K562 (cell line): ENCODE data around the gene KRTAP10-6. TPM values are rescaled to one million over a fixed set of nuclear protein-coding genes. Genes with fewer than 3 reads are reported as not detected.

Source experiments
- ATAC-seq: fragments of 200-7000 bp; cut with Tn5 transposase; 3 replicates; pipeline ENCODE4 v1.9.1; 2020; ENCODE audit warnings: moderate library complexity
- BruUV-seq: library from RNA; stranded (reverse); fragments of 400-500 nt; replicated peaks from 2 replicates; lab custom pipeline; 2021; lab: Mats Ljungman, UMichigan
- CTCF ChIA-PET: fragments of 300-600 bp; formaldehyde crosslinking; extraction: SDS; loops from one replicate; lab custom pipeline; 2021; ENCODE audit warnings: low intra/inter-chr PET ratio; lab: Yijun Ruan, JAX
- POLR2A ChIA-PET: fragments of 300-600, 350-650 bp; sonication (Branson Sonifier 250); formaldehyde crosslinking; extraction: SDS; loops from one replicate; lab custom pipeline; 2021; ENCODE audit warnings: antibody characterized with exemption, inconsistent platforms; lab: Yijun Ruan, JAX
- DNase-seq, 4 experiments: peaks; one replicate each; pipeline versions ENCODE4 v3.0.0 to v3.0.0-alpha.2; 2011 to 2018; ENCODE audit warnings: low spot score in 3 of 4, mixed read lengths in 3 of 4; ENCODE audit errors: extremely low read depth in 1 of 4
- FAIRE-seq: peaks from 2 replicates; lab custom pipeline; 2011; peaks lifted over from hg19 to GRCh38; lab: Jason Lieb, UNC
- H2AFZ ChIP-seq: 2 replicates; pipeline ENCODE4 v1.6.0; 2011; ENCODE audit warnings: low read depth, low read length, control low read depth, inconsistent platforms
- H3K27ac ChIP-seq: fragments of 200-600 bp; 3 replicates; pipeline ENCODE4 v1.8.0; 2011; ENCODE audit warnings: low read depth, mild to moderate bottlenecking, control low read depth, inconsistent platforms, low read length, moderate library complexity, mixed read lengths; ENCODE audit errors: extremely low read depth
- H3K27me3 ChIP-seq, 2 experiments: fragments of 300-600 bp in 1 of 2; 2 replicates in 1 of 2; 3 replicates in 1 of 2; pipeline versions ENCODE4 v1.6.0 to v1.8.0; 2011; ENCODE audit warnings: inconsistent platforms in 2 of 2, low read length in 2 of 2, mild to moderate bottlenecking in 1 of 2, mixed read lengths in 1 of 2, moderate library complexity in 1 of 2; ENCODE audit not compliant: control insufficient read depth in 2 of 2, insufficient read depth in 2 of 2
- H3K36me3 ChIP-seq: fragments of 300-600 bp; 3 replicates; pipeline ENCODE4 v1.8.0; 2011; ENCODE audit warnings: mild to moderate bottlenecking, low read length, inconsistent platforms; ENCODE audit not compliant: control insufficient read depth, insufficient read depth
- H3K4me1 ChIP-seq, 2 experiments: fragments of 200-600 bp in 1 of 2; replicated peaks in 1 of 2; 2 replicates in 1 of 2; 3 replicates in 1 of 2; pipeline versions ENCODE4 v1.5.1 to v1.8.0; 2011; ENCODE audit warnings: inconsistent platforms in 2 of 2, low read length in 2 of 2, mild to moderate bottlenecking in 1 of 2, mixed read lengths in 1 of 2, moderate library complexity in 1 of 2; ENCODE audit not compliant: control insufficient read depth in 2 of 2, insufficient read depth in 2 of 2
- H3K4me2 ChIP-seq: 2 replicates; pipeline ENCODE4 v1.6.1; 2011; ENCODE audit warnings: low read length, control low read depth, inconsistent platforms, mixed read lengths; ENCODE audit not compliant: insufficient read depth
- H3K4me3 ChIP-seq: fragments of 200-600 bp; sonication (generic), shearing (Covaris generic); 2 replicates; pipeline ENCODE4 v1.5.1; 2016; ENCODE audit warnings: control low read depth, inconsistent platforms
- H3K79me2 ChIP-seq: fragments of 200-600 bp; 3 replicates; pipeline ENCODE4 v1.8.0; 2011; ENCODE audit warnings: low read length, inconsistent platforms; ENCODE audit not compliant: control insufficient read depth, insufficient read depth
- H3K9ac ChIP-seq, 2 experiments: 2 replicates each; pipeline versions ENCODE4 v1.6.0 to v1.6.1; 2011; ENCODE audit warnings: low read depth in 2 of 2, low read length in 2 of 2, control low read depth in 1 of 2, inconsistent platforms in 1 of 2, mild to moderate bottlenecking in 1 of 2, mixed read lengths in 1 of 2; ENCODE audit not compliant: insufficient read depth in 1 of 2
- H3K9me1 ChIP-seq: one replicate; pipeline ENCODE4 v1.6.0; 2011; ENCODE audit warnings: inconsistent platforms, mild to moderate bottlenecking, low read length, moderate library complexity; ENCODE audit not compliant: control insufficient read depth, insufficient read depth
- H3K9me3 ChIP-seq: replicated peaks from 2 replicates; pipeline ENCODE4 v1.5.1; 2011; ENCODE audit warnings: low read depth, low read length, inconsistent platforms; ENCODE audit not compliant: control insufficient read depth, insufficient read depth
- H4K20me1 ChIP-seq: replicated peaks from 2 replicates; pipeline ENCODE4 v1.6.1; 2011; ENCODE audit warnings: low read length, inconsistent platforms, mixed read lengths; ENCODE audit not compliant: control insufficient read depth, insufficient read depth
- ASH1L ChIP-seq: fragments of 450-650 bp; IDR thresholded peaks from 2 replicates; pipeline ENCODE4 v1.6.1; 2018; ENCODE audit warnings: borderline replicate concordance, mild to moderate bottlenecking, low read depth; ENCODE audit not compliant: partially characterized antibody
- C11orf30 ChIP-seq: fragments of 450-650 bp; IDR thresholded peaks from 2 replicates; pipeline ENCODE4 v1.6.1; 2016; ENCODE audit warnings: low read depth, mild to moderate bottlenecking
- CBX8 ChIP-seq: fragments of 200-600 bp; sonication (generic); IDR thresholded peaks from 2 replicates; pipeline ENCODE4 v1.6.1; 2012; ENCODE audit warnings: borderline replicate concordance, mixed run types, low read depth, mild to moderate bottlenecking, moderate library complexity, mixed read lengths, low read length, control low read depth, inconsistent platforms; ENCODE audit not compliant: poor library complexity, severe bottlenecking; ENCODE audit errors: extremely low read depth
- DDX20 ChIP-seq: fragments of 450-650 bp; IDR thresholded peaks from 2 replicates; pipeline ENCODE4 v1.6.1; 2016; ENCODE audit warnings: missing genetic modification characterization, low read depth, mild to moderate bottlenecking, missing compliant biosample characterization, moderate library complexity
- LEF1 ChIP-seq: fragments of 450-650 bp; IDR thresholded peaks from 2 replicates; pipeline ENCODE4 v1.6.1; 2016; ENCODE audit warnings: mild to moderate bottlenecking
- NELFE ChIP-seq: IDR thresholded peaks from 2 replicates; pipeline ENCODE4 v1.6.1; 2011; ENCODE audit warnings: mild to moderate bottlenecking; ENCODE audit not compliant: insufficient read depth, insufficient read length
- POLR2A ChIP-seq: fragments of 450-650 bp; conservative IDR thresholded peaks from 2 replicates; pipeline ENCODE4 v1.6.1; 2016
- SMARCE1 ChIP-seq: fragments of 450-650 bp; IDR thresholded peaks from 2 replicates; pipeline ENCODE4 v1.7.1; 2016; ENCODE audit warnings: mild to moderate bottlenecking
- SNRNP70 ChIP-seq: fragments of 200-400 bp; formaldehyde crosslinking; optimal IDR thresholded peaks from 2 replicates; pipeline ENCODE3; 2017; ENCODE audit warnings: low read depth, low read length
- TCF7 ChIP-seq: sonication (generic); IDR thresholded peaks from 2 replicates; pipeline ENCODE4 v1.6.1; 2016; ENCODE audit warnings: antibody characterized with exemption, borderline replicate concordance
- THRAP3 ChIP-seq: fragments of 450-650 bp; IDR thresholded peaks from 2 replicates; pipeline ENCODE4 v1.6.1; 2016; ENCODE audit warnings: mild to moderate bottlenecking, inconsistent platforms, borderline replicate concordance
- ZBTB1 ChIP-seq: sonication (generic); formaldehyde crosslinking; IDR thresholded peaks from 2 replicates; pipeline ENCODE4 v1.8.1; 2023; ENCODE audit warnings: missing genetic modification reagents, low read depth, mild to moderate bottlenecking, borderline replicate concordance
- ZNF589 ChIP-seq: fragments of 200-800 bp; sonication (Bioruptor generic); IDR thresholded peaks from 2 replicates; pipeline ENCODE4 v1.6.1; 2016; ENCODE audit warnings: low read depth, missing genetic modification characterization, missing compliant biosample characterization
- ZNF644 ChIP-seq: fragments of 200-800 bp; sonication (Bioruptor generic); IDR thresholded peaks from 2 replicates; pipeline ENCODE4 v1.6.1; 2016; ENCODE audit warnings: low read depth, missing genetic modification characterization, missing compliant biosample characterization
- WGBS: fragments of 100-300 bp; shearing (Covaris generic); methylation state at CpG from one replicate; pipeline ENCODE4 v1.1.6; 2016; ENCODE audit warnings: low coverage, mixed read lengths; ENCODE audit not compliant: insufficient coverage; ENCODE audit errors: missing lambda C conversion rate; 5-methylcytosine and 5-hydroxymethylcytosine counted together
- in situ Hi-C: fragments of 300-500 bp; cut with MboI; formaldehyde crosslinking; loops from 4 replicates; pipeline ENCODE4 v1.15.0; 2018; ENCODE audit warnings: inconsistent platforms, mixed read lengths
- intact Hi-C: fragments of 100-400 bp; cut with micrococcal nuclease; formaldehyde crosslinking; loops from 2 replicates; pipeline ENCODE4 v1.14.2; 2022
- polyA plus RNA-seq, 8 experiments: library from polyadenylated mRNA; depleted of rRNA in 4 of 8; stranded (reverse) in 5 of 8; unstranded in 3 of 8; fragments of >200 nt; fragmentation: Nextera tagmentation in 2 of 8; fragmentation: Illumina TruSeq in 1 of 8; extraction: Ambion mirVana in 2 of 8; extraction: Trizol in 1 of 8; gene quantifications; 2 replicates each; pipeline versions ENCODE4 v1.2.1 to v1.2.3, GENCODE V29; 2011 to 2014; ENCODE audit warnings: inconsistent platforms in 1 of 8, missing spikeins in 1 of 8
- total RNA-seq, 7 experiments: library from RNA; depleted of rRNA in 6 of 7; stranded (reverse); fragments of >200 nt in 6 of 7; fragmentation: Illumina TruSeq in 2 of 7; extraction: Trizol in 2 of 7; gene quantifications; 2 replicates each; pipeline versions ENCODE4 v1.2.1 to v1.2.3, GENCODE V29; 2011 to 2021; ENCODE audit warnings: low replicate concordance in 1 of 7
- TF ChIP-seq, protein P1 (sequence below): fragments of 450-650 bp; formaldehyde crosslinking; IDR thresholded peaks from 2 replicates; pipeline ENCODE4 v1.4.0; 2020; ENCODE audit warnings: mild to moderate bottlenecking, moderate library complexity
- TF ChIP-seq, protein P2 (sequence below): IDR thresholded peaks from 3 replicates; pipeline ENCODE4 v1.6.1; 2011; ENCODE audit warnings: borderline replicate concordance, mild to moderate bottlenecking, moderate library complexity; ENCODE audit not compliant: insufficient read length; ENCODE audit errors: extremely low read depth

Gene KRTAP10-6
- total and polyA plus RNA-seq, 9 of the 15 experiments (the other 6 are each of a cell fraction or from before 2014, with no cell fraction given), result not detected

GRCh38 chr21:44615466-44615865 lies 23.2 kb upstream of the KRTAP10-6 start (continued):
- TF ChIP-seq, protein P1, sequence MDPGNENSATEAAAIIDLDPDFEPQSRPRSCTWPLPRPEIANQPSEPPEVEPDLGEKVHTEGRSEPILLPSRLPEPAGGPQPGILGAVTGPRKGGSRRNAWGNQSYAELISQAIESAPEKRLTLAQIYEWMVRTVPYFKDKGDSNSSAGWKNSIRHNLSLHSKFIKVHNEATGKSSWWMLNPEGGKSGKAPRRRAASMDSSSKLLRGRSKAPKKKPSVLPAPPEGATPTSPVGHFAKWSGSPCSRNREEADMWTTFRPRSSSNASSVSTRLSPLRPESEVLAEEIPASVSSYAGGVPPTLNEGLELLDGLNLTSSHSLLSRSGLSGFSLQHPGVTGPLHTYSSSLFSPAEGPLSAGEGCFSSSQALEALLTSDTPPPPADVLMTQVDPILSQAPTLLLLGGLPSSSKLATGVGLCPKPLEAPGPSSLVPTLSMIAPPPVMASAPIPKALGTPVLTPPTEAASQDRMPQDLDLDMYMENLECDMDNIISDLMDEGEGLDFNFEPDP (CRISPR knock-in tag), result no peak
- TF ChIP-seq, all 486 proteins: peak for 0

- H3K4me2 ChIP-seq, result no peak overlapping the region
- H3K27me3 ChIP-seq, result peaks cover 14 to 44% of the 10 kb centered on the region in 2 experiments; a peak in 4 of 5 replicates
- ChIA-PET CTCF (no interaction called here), POLR2A (interaction anchor here (0.6 to 0.8 kb wide), 2 partner anchors 11 to 232 kb away, joined by 3 read pairs; no protein-coding TSS in a partner anchor)
- WGBS, result under 1% methylated on average over 28 of the region's 28 CpGs
- H3K9ac ChIP-seq, result no peak overlapping the region
- in situ Hi-C loops, result no loop called here
- H2AFZ ChIP-seq, result no peak overlapping the region
- no peak for FAIRE-seq
- no peaks in the 10 kb centered on the region; the same call in 1 of the 2 replicates for H3K9me3 ChIP-seq
- no peak overlapping the region for H3K4me3 ChIP-seq
- ATAC-seq, result no peak
- peaks cover 3% of the 10 kb centered on the region for H3K9me1 ChIP-seq
- H4K20me1 ChIP-seq, result no peaks in the 10 kb centered on the region
- DNase-seq, result no peak
- H3K36me3 ChIP-seq, result no peaks in the 10 kb centered on the region
- no peaks in the 10 kb centered on the region for H3K79me2 ChIP-seq
- no TSS peak for BruUV-seq
- H3K4me1 ChIP-seq, result peaks cover 0 to 10% of the 10 kb centered on the region in 2 experiments; a peak in 2 of 5 replicates
- no peak overlapping the region for H3K27ac ChIP-seq
- intact Hi-C loops, result no loop called here
- no peak for TF ChIP-seq ASH1L
- TF ChIP-seq POLR2A, result no peak
- TF ChIP-seq SMARCE1, result no peak
- TF ChIP-seq C11orf30, result no peak
- no peak for TF ChIP-seq NELFE
- no peak for TF ChIP-seq LEF1
- no peak for TF ChIP-seq ZNF589 (CRISPR knock-in tag)
- TF ChIP-seq THRAP3, result no peak
- no peak for TF ChIP-seq CBX8
- TF ChIP-seq TCF7, result no peak
- TF ChIP-seq, protein P2, sequence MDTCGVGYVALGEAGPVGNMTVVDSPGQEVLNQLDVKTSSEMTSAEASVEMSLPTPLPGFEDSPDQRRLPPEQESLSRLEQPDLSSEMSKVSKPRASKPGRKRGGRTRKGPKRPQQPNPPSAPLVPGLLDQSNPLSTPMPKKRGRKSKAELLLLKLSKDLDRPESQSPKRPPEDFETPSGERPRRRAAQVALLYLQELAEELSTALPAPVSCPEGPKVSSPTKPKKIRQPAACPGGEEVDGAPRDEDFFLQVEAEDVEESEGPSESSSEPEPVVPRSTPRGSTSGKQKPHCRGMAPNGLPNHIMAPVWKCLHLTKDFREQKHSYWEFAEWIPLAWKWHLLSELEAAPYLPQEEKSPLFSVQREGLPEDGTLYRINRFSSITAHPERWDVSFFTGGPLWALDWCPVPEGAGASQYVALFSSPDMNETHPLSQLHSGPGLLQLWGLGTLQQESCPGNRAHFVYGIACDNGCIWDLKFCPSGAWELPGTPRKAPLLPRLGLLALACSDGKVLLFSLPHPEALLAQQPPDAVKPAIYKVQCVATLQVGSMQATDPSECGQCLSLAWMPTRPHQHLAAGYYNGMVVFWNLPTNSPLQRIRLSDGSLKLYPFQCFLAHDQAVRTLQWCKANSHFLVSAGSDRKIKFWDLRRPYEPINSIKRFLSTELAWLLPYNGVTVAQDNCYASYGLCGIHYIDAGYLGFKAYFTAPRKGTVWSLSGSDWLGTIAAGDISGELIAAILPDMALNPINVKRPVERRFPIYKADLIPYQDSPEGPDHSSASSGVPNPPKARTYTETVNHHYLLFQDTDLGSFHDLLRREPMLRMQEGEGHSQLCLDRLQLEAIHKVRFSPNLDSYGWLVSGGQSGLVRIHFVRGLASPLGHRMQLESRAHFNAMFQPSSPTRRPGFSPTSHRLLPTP, result no peak
- TF ChIP-seq ZBTB1 (CRISPR knock-in tag), result no peak
- no peak for TF ChIP-seq DDX20 (tag)
- TF ChIP-seq ZNF644 (tag), result no peak
- no peak for TF ChIP-seq SNRNP70
Observed at GRCh38 chr21:44614961-44615391, 22.7 kb upstream of the KRTAP10-6 start.
